Measurements from ENCODE around the gene STK33. TPM values are rescaled to one million over a fixed set of nuclear protein-coding genes. Genes with fewer than 3 reads are reported as not detected.

STK33 gene
- total and polyA plus RNA-seq, 2 donors (not counting 3 experiments of a cell fraction or from before 2014, with no cell fraction given) = 0.63 to 3.4 TPM

DNA sequence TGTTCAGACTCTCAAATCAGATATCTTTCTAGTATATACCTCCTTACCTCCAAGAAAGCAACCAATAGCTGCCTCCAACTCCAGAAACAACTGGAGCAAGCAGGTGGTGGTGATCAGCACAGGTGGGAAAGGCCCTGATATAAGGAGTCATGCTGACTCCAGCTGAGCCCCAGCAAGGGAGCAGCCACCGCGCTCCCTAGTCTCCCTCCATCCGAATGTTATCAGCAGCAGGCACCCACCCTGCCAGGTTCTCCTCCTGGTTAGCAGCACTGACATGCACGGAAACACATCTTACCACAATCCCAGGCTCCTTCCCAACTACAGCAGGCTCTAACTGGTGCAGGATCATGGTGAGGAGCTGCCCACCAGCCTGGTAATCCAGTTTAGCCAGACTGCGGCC, 18.5 kb upstream of the STK33 start:
- Histone ChIP-seq H2AFZ (ENCODE audit: low read depth, low read length) (peak overlapping the region; percentile 10), H3K79me2 (ENCODE audit: control insufficient read depth, insufficient read depth, low read length) (no peaks in the 10 kb centered on the region), H4K20me1 (replicated peaks; ENCODE audit: control insufficient read depth, extremely low read depth, insufficient read depth, low read length) (no peaks in the 10 kb centered on the region), H3K27ac (ENCODE audit: insufficient read depth, low read depth, low read length) (no peak overlapping the region), H3K9ac (replicated peaks; ENCODE audit: extremely low read depth, insufficient read depth, low read length) (no peak overlapping the region), H3K36me3 (ENCODE audit: control insufficient read depth in 2 of 2, extremely low read depth in 1 of 2, insufficient read depth in 2 of 2, low read length in 2 of 2) (no peaks in the 10 kb centered on the region), H3K9me3 (replicated peaks; ENCODE audit: control insufficient read depth, insufficient read depth, low read length) (no peaks in the 10 kb centered on the region), H3K27me3 (ENCODE audit: control insufficient read depth in 2 of 2, insufficient read depth in 2 of 2, low read length in 2 of 2) (peaks cover 0 to 1% of the 10 kb centered on the region in 2 experiments), H3K4me2 (ENCODE audit: insufficient read depth, low read length) (peak overlapping the region; percentile 15), H3K4me3 (replicated peaks in 1 of 3; ENCODE audit: insufficient read depth in 1 of 3, low read depth in 1 of 3, low read length in 3 of 3) (no peak overlapping the region), H3K4me1 (ENCODE audit: control insufficient read depth, extremely low read depth, insufficient read depth, low read length) (peaks cover 12% of the 10 kb centered on the region), H3K9me1 (replicated peaks; ENCODE audit: control insufficient read depth, extremely low read depth, insufficient read depth, low read length) (no peaks in the 10 kb centered on the region)
- CTCF ChIA-PET = interaction anchor here (1.2 to 2.6 kb wide), 4 partner anchors 8 to 45 kb away, joined by 3 to 8 read pairs (median 5); no protein-coding TSS in a partner anchor
- DNase-seq (ENCODE audit: low read depth, low spot score) (no peak), FAIRE-seq (no peak)
- POLR2A ChIA-PET = no interaction called here
- intact Hi-C loops (cut with micrococcal nuclease) = loop anchor here (5.0 kb wide), 1 partner anchor 345 kb away; no protein-coding TSS in a partner anchor
- TF ChIP-seq POLR2AphosphoS5 (IDR thresholded peaks at IDR 0.05; ENCODE audit: insufficient read depth, low read depth, low read length) (no peak), EZH2 (IDR thresholded peaks at IDR 0.05; ENCODE audit: borderline replicate concordance, low read depth, low read length, severe bottlenecking) (no peak), MAX (IDR thresholded peaks at IDR 0.05; ENCODE audit: insufficient read depth, insufficient read length) (no peak), JUN (IDR thresholded peaks at IDR 0.05; ENCODE audit: borderline replicate concordance, insufficient read depth, insufficient read length, low read depth) (no peak), FOS (IDR thresholded peaks at IDR 0.05; ENCODE audit: borderline replicate concordance, insufficient read depth, low read length) (no peak), GATA2 (IDR thresholded peaks at IDR 0.05; ENCODE audit: insufficient read depth, insufficient read length, low read depth, low read length) (no peak)
- BruUV-seq (replicated peaks) = no TSS peak
- dilution Hi-C loops (cut with MboI; ENCODE audit: extremely low pct_ligation_motif_present, low sequenced_read_pairs) = no loop called here

- POLR2A ChIA-PET = no interaction called here
These were observed 16.6 kb upstream of the STK33 start for GRCh38 chr11:8610532-8611116.

More at GRCh38 chr11:8610532-8611116, 16.6 kb upstream of the STK33 start:
- peaks cover 12% of the 10 kb centered on the region for H3K4me1 ChIP-seq (ENCODE audit: control insufficient read depth, extremely low read depth, insufficient read depth, low read length)
- no peaks in the 10 kb centered on the region for H3K79me2 ChIP-seq (ENCODE audit: control insufficient read depth, insufficient read depth, low read length)
- no peak overlapping the region for H3K4me3 ChIP-seq (replicated peaks in 1 of 3; ENCODE audit: insufficient read depth in 1 of 3, low read depth in 1 of 3, low read length in 3 of 3)
- no peaks in the 10 kb centered on the region for H3K36me3 ChIP-seq (ENCODE audit: control insufficient read depth in 2 of 2, extremely low read depth in 1 of 2, insufficient read depth in 2 of 2, low read length in 2 of 2)
- intact Hi-C loops (cut with micrococcal nuclease) (loop anchor here (5.0 kb wide), 1 partner anchor 347 kb away; no protein-coding TSS in a partner anchor), dilution Hi-C loops (cut with MboI; ENCODE audit: extremely low pct_ligation_motif_present, low sequenced_read_pairs) (no loop called here)
- no peaks in the 10 kb centered on the region for H4K20me1 ChIP-seq (replicated peaks; ENCODE audit: control insufficient read depth, extremely low read depth, insufficient read depth, low read length)
- no peaks in the 10 kb centered on the region for H3K9me1 ChIP-seq (replicated peaks; ENCODE audit: control insufficient read depth, extremely low read depth, insufficient read depth, low read length)
- CTCF ChIA-PET = no interaction called here
- no peak overlapping the region for H3K27ac ChIP-seq (ENCODE audit: insufficient read depth, low read depth, low read length)
- H3K27me3 ChIP-seq (ENCODE audit: control insufficient read depth in 2 of 2, insufficient read depth in 2 of 2, low read length in 2 of 2) = peaks cover 0 to 1% of the 10 kb centered on the region in 2 experiments
- BruUV-seq (replicated peaks) = no TSS peak
- FAIRE-seq (no peak), DNase-seq (ENCODE audit: low read depth, low spot score) (peak; percentile 20)
- H3K9ac ChIP-seq (replicated peaks; ENCODE audit: extremely low read depth, insufficient read depth, low read length) = no peak overlapping the region
- TF ChIP-seq MAX (IDR thresholded peaks at IDR 0.05; ENCODE audit: insufficient read depth, insufficient read length) = no peak
- no peak overlapping the region for H2AFZ ChIP-seq (ENCODE audit: low read depth, low read length)
- H3K4me2 ChIP-seq (ENCODE audit: insufficient read depth, low read length) = no peak overlapping the region
- no peaks in the 10 kb centered on the region for H3K9me3 ChIP-seq (replicated peaks; ENCODE audit: control insufficient read depth, insufficient read depth, low read length)
